ENCODE data around the gene ZIC1. TPM values are rescaled to one million over a fixed set of nuclear protein-coding genes. Genes with fewer than 3 reads are reported as not detected.

The ZIC1 gene
- total RNA-seq, 2 experiments from 2014 or later: not detected

GRCh38 chr3:147427746-147428145 is 18.6 kb downstream of the ZIC1 start:
- ChIA-PET POLR2A (no interaction called here), CTCF (no interaction called here)
- H3K4me3 Mint-ChIP-seq: no peak overlapping the region
- H3K36me3 Mint-ChIP-seq: peaks cover 2% of the 10 kb centered on the region
- H3K27ac Mint-ChIP-seq: no peak overlapping the region
- no peak for DNase-seq
- H3K9me3 Mint-ChIP-seq: no peaks in the 10 kb centered on the region
- peaks cover 21% of the 10 kb centered on the region for H3K27me3 Mint-ChIP-seq
- intact Hi-C loops (cut with micrococcal nuclease): no loop called here
- H3K4me1 Mint-ChIP-seq (ENCODE audit: low read depth): no peaks in the 10 kb centered on the region

GRCh38 chr3:147428326-147428725 is 19.2 kb downstream of the ZIC1 start:
- CTCF ChIA-PET: no interaction called here
- H3K9me3 Mint-ChIP-seq: no peaks in the 10 kb centered on the region
- no peaks in the 10 kb centered on the region for H3K4me1 Mint-ChIP-seq (ENCODE audit: low read depth)
- intact Hi-C loops (cut with micrococcal nuclease): no loop called here
- H3K27ac Mint-ChIP-seq: no peak overlapping the region
- no peak overlapping the region for H3K4me3 Mint-ChIP-seq
- no peak for DNase-seq
- H3K36me3 Mint-ChIP-seq: no peaks in the 10 kb centered on the region
- POLR2A ChIA-PET: no interaction called here
- peaks cover 15% of the 10 kb centered on the region for H3K27me3 Mint-ChIP-seq

- no peak for DNase-seq
- ChIA-PET CTCF (no interaction called here), POLR2A (no interaction called here)
- no peaks in the 10 kb centered on the region for H3K36me3 Mint-ChIP-seq
- H3K9me3 Mint-ChIP-seq: no peaks in the 10 kb centered on the region
- H3K27me3 Mint-ChIP-seq: peaks cover 10% of the 10 kb centered on the region
- no peaks in the 10 kb centered on the region for H3K4me1 Mint-ChIP-seq (ENCODE audit: low read depth)
- intact Hi-C loops (cut with micrococcal nuclease): no loop called here
- no peak overlapping the region for H3K4me3 Mint-ChIP-seq
- no peak overlapping the region for H3K27ac Mint-ChIP-seq
These were observed 19.6 kb downstream of the ZIC1 start for GRCh38 chr3:147428754-147429153.

- ChIA-PET POLR2A (no interaction called here), CTCF (no interaction called here)
- Mint-ChIP-seq H3K27me3 (no peaks in the 10 kb centered on the region), H3K4me3 (no peak overlapping the region), H3K9me3 (no peaks in the 10 kb centered on the region), H3K4me1 (ENCODE audit: low read depth) (no peaks in the 10 kb centered on the region), H3K36me3 (no peaks in the 10 kb centered on the region), H3K27ac (no peak overlapping the region)
- intact Hi-C loops (cut with micrococcal nuclease): no loop called here
- DNase-seq: no peak
These were observed 22.6 kb downstream of the ZIC1 start for GRCh38 chr3:147431751-147432150.

- H3K9me3 Mint-ChIP-seq: peaks cover 3% of the 10 kb centered on the region
- H3K4me1 Mint-ChIP-seq (ENCODE audit: low read depth): no peaks in the 10 kb centered on the region
- no peak overlapping the region for H3K27ac Mint-ChIP-seq
- intact Hi-C loops (cut with micrococcal nuclease): no loop called here
- H3K27me3 Mint-ChIP-seq: no peaks in the 10 kb centered on the region
- no peak overlapping the region for H3K4me3 Mint-ChIP-seq
- H3K36me3 Mint-ChIP-seq: no peaks in the 10 kb centered on the region
- DNase-seq: no peak
- ChIA-PET POLR2A (no interaction called here), CTCF (no interaction called here)
These were observed 38.1 kb downstream of the ZIC1 start for GRCh38 chr3:147447224-147447623.

GRCh38 chr3:147449669-147450068 is 40.5 kb downstream of the ZIC1 start:
- no peaks in the 10 kb centered on the region for H3K4me1 Mint-ChIP-seq (ENCODE audit: low read depth)
- no peaks in the 10 kb centered on the region for H3K9me3 Mint-ChIP-seq
- POLR2A ChIA-PET: no interaction called here
- intact Hi-C loops (cut with micrococcal nuclease): no loop called here
- no peak overlapping the region for H3K27ac Mint-ChIP-seq
- no peaks in the 10 kb centered on the region for H3K36me3 Mint-ChIP-seq
- CTCF ChIA-PET: no interaction called here
- no peak for DNase-seq
- no peaks in the 10 kb centered on the region for H3K27me3 Mint-ChIP-seq
- no peak overlapping the region for H3K4me3 Mint-ChIP-seq

GRCh38 chr3:147458995-147459704 is 50.0 kb downstream of the ZIC1 start:
- ChIA-PET POLR2A (no interaction called here), CTCF (no interaction called here)
- H3K27me3 Mint-ChIP-seq: no peaks in the 10 kb centered on the region

GRCh38 chr3:147462856-147463255 is 53.7 kb downstream of the ZIC1 start:
- Mint-ChIP-seq H3K9me3 (no peaks in the 10 kb centered on the region), H3K4me1 (ENCODE audit: low read depth) (no peaks in the 10 kb centered on the region), H3K4me3 (no peak overlapping the region), H3K36me3 (no peaks in the 10 kb centered on the region), H3K27me3 (no peaks in the 10 kb centered on the region), H3K27ac (no peak overlapping the region)
- no peak for DNase-seq
- intact Hi-C loops (cut with micrococcal nuclease): no loop called here
- CTCF ChIA-PET: interaction anchor here (0.7 kb wide), 1 partner anchor 341 kb away, joined by 3 read pairs; no protein-coding TSS in a partner anchor
- POLR2A ChIA-PET: no interaction called here

More at GRCh38 chr3:147458995-147459704, 50.0 kb downstream of the ZIC1 start:
- Mint-ChIP-seq H3K4me3 (no peak overlapping the region), H3K36me3 (no peaks in the 10 kb centered on the region), H3K4me1 (ENCODE audit: low read depth) (no peaks in the 10 kb centered on the region), H3K9me3 (no peaks in the 10 kb centered on the region), H3K27ac (no peak overlapping the region)
- intact Hi-C loops (cut with micrococcal nuclease): no loop called here
- DNase-seq: no peak

Other genes with a start within 250 kb of the ZIC1 start
- not detected for gene ZIC4, start 2.8 kb upstream of the ZIC1 start, total RNA-seq

Data from activated CD4-positive, alpha-beta memory T cell treated with anti-CD3 and anti-CD28 coated beads for 36 hours (primary cell).